ENCODE results near the gene EPYC. TPM values are rescaled to one million over a fixed set of nuclear protein-coding genes. Genes with fewer than 3 reads are reported as not detected.
"Not testable (repeated sequence)": the region's sequence is repeated elsewhere in the genome, so short reads cannot be mapped to it uniquely, and the experiment has no call there.

Gene EPYC
- total RNA-seq, 1 donor from 2014 or later = not detected

DNA sequence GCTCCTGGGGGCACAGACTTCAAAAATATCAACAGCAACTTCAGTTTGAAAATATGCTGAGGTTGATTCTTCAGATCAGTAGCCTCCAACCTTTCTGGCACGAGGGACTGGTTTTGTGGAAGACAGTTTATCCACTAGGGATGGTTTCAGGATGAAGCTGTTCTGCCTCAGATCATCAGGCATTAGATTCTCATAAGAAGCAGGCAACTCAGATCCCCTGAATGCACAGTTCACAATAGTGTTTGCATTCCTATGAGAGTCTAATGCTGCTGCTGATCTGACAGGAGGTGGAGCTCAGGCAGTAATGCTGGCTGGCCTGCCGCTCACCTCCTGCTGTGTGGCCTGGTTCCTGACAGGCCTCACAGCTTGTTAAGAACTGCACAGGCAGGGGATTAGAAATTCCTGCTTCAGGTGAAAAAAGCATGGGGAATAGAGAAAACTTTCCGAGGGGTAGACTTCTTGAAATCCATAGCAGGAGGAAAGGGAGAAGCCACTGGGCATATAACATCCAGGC lies 12.8 kb downstream of the EPYC start:
- no peak for DNase-seq (ENCODE audit: low read depth in 2 of 2)

DNA sequence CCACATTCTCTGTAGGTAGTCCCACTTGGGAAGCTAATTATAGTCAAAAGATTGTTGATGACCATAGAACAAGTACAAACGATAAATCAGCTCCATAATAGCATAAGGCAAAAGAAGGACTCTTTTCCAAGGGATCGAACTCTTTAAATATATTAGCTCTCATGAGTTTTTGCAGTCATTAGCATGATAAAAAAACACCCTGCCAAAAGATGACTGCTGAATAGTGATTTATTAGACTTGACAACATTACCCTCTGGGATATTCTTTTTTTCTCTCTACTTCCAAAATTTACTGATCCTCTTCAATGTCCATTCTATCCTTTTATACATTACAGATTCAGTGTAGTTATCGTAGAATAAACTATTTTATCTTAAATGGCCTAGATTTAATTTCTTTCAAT lies 14.2 kb downstream of the EPYC start:
- no peak for DNase-seq (ENCODE audit: low read depth in 2 of 2)

DNA sequence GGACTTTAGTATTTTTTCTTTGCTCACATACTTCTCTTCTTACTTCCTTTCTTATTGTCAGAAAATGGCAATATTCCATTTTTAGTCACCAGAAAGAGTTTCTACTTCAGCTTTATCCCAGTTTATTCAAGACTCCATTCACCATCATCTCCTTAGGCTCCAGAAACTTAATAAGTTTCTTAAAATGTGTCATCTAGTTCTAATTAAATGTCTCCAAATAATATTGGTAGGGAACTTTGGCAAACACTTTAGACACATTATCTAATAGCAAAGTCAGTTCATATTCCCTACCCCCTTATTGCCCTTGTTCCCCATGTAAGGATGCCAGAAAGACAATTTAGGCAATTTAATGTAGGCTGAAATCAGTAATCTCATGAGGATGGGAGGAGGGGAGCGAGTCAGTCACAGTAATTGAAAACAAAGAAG lies 15.1 kb downstream of the EPYC start:
- DNase-seq (ENCODE audit: low read depth in 2 of 2) = no peak

DNA sequence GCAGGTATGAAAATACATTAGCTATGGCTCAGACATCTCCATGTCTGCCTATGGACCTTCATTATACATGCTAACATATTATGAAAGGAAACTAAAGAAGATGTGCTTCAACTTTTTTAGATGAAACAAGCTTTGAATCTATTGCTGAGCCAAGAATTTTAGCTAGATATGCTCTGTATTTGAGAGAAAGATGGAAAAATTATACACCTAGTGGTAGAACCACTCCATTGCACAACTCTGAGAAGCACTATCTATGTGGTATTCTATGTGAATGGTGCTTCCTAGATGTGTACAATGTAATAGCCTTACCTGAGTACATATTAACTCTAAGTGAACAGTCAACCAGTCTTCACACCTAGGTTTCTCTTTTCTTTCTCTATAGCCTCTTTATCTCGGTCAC lies 17.3 kb downstream of the EPYC start:
- DNase-seq (ENCODE audit: low read depth in 2 of 2) = no peak

DNA sequence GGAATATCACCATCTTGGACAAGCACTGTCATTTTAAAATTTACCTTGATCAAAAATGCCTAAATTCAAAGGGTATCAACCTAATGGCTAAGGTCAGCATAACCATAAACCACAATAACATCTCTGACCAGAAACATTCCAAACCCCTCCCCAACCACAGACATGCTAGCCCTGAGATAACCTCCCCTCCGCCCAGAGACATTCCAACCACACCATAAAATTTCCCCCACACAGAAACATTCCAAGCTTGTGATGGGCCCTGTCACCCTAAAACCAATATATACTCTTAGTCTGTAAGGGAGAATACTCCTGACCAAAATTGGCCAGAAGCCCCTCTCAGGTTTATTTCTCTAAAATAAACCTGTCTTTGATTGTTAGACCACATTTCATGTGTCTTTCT lies 17.7 kb downstream of the EPYC start:
- no peak for DNase-seq (ENCODE audit: low read depth in 2 of 2)

DNA sequence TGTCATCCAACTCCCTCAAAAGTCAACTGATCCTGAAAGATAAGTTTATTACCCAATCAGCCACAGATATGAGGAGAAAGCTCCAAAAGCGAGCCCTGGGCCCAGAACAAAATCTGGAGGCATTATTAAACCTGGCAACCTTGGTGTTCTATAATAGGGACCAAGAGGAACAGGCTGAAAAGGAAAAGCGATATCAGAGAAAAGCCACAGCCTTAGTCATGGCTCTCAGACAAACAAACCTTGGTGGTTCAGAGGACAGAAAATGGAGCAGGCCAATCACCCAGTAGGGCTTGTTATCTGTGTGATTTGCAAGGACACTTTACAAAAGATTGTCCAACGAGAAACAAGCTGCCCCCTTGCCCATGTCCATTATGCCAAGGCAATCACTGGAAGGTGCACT lies 19.4 kb downstream of the EPYC start:
- DNase-seq (ENCODE audit: low read depth in 2 of 2) = not testable (repeated sequence)

DNA sequence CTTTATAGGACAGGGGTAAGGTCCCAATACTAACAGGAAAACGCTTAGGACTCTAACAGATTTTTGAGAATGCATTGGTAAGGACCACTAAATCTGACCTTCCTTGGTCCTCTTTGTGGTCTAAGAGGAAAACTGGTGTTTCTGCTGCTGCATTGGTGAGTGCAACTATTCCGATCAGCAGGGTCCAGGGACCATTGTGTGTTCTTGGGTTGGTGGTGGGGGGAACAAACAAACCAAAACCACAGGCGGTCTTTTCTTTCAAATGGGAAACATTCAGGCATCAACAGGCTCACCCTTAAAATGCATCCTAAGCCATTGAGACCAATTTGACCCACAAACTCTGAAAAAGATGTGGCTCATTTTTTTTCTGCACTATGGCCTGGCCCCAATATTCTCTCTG lies 20.7 kb downstream of the EPYC start:
- no peak for DNase-seq (ENCODE audit: low read depth in 2 of 2)

DNA sequence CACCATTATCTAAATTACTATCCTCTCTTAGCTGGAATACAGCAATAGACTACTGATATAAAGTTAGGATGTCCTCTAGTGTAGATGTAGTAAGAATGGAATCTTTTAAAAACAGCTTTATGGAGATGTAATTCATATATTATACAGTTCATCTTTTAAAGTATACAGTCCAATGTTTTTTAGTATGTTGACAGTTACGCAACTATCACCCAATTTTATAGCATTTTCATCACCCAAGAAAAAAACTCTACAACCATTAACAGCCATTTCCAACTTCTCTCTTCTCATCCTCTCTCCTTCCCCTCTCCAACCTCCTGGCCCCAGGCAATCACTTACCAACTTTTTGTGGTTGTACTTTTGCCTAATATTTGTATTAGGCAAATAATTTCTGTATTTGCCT lies 22.6 kb downstream of the EPYC start:
- no peak for DNase-seq (ENCODE audit: low read depth in 2 of 2)

DNA sequence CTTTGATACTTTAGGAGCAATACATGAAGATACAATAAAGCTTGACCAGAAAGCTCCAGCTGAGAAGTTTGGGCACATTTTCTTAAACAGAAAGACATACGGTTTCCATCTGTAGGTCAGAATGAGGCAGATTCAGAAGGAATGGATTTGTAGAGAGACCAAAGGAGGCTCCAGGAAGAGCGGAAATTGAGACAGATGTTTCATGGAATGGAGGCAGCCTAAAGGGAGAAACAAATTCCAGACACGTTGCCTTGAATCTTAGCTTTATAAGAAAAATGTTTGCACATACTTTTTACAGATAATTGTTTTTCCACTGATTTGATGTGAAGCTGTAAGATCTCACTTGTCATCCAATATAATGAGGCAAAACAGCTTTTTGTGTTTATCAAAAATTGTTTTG lies 24.8 kb downstream of the EPYC start:
- no peak for DNase-seq (ENCODE audit: low read depth in 2 of 2)

DNA sequence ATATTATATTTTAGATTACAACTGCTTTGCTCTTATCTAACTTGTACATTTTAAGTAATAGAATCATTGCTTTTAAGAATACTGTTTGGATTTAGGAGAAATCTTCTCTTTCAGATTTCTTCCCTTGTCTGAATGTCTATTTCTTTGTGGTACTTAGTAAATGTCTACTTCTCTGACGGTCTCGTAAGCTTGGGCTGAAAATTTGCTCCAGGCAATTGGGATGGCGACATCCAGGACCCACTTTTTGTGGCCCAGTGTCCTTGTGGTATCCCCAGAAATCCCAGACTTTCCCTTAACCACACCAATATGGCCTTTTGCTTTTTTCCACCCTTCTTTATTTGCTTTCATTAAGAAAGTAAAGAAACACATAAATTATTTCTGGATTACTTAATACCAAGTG lies 25.8 kb downstream of the EPYC start:
- no peak for DNase-seq (ENCODE audit: low read depth in 2 of 2)

DNA sequence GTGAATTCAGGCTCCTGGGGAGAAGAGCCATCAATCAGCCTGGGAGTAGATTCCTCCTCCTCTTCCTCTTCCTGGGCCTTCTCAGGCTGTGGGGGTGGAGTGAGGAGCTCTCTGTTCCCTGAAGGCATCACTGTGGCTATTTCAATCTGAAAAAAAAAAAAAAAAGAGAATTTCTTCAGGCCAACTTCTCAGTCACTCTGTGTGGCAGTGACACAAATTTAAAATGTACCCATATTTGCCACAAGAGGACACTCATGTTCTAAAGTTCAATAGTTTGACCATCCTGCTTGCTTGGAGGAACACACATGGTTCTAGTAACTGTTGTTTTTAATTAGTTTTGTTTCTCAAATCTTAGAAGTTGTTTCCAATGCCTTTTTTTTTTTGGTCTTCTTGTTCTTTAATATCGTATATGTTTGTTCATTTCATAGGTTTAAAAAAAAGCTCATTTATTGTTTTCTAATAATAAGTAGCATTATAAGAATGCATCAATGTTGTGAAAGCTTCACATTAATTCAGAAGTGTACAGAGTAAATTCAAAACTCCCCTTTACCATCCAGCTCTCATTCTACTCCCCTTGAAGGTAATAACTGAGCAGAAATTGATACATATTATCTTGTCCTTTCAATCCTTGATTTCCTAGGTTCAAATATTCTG lies 26.5 kb downstream of the EPYC start:
- DNase-seq (ENCODE audit: low read depth in 2 of 2) = peak in 1 of 2 donors; percentile 49

DNA sequence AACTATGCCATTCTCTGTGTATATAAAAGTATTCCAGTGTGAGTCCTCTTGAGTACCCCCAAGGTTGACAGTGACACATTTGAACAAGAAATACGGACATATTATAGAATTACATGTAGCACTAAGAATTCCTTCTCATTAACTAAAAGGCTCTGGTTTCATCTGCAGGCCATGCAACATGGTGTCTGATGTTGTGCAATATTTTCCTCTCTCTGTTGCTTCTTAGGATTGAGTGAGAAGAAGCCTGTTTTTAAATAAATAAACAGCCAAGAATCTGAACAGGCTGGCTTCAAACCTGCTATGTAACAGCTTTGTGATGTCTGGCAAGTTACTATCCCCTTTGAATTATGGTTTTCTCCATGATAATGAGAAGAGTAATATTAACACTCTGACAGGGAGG lies 27.5 kb downstream of the EPYC start:
- no peak for DNase-seq (ENCODE audit: low read depth in 2 of 2)

DNA sequence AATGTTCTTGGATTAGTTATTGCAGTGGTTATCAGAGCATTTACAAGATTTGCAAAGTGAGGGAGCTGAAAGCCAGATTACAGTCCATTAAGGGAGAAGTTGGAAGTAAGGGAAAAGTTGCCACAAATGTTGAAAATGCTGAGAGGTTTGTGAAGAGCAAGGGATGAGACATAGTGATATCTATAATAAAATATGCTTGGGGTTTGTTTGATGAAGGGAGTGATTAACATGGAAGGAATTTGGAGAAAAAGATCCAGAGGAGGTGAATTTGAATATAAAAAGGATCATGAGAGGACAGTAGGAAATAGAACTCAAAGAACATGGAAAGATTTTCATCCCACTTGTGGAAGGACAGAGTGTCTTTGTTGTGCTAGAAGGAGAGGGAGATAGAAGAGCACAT lies 30.5 kb downstream of the EPYC start:
- DNase-seq (ENCODE audit: low read depth in 2 of 2) = no peak

DNA sequence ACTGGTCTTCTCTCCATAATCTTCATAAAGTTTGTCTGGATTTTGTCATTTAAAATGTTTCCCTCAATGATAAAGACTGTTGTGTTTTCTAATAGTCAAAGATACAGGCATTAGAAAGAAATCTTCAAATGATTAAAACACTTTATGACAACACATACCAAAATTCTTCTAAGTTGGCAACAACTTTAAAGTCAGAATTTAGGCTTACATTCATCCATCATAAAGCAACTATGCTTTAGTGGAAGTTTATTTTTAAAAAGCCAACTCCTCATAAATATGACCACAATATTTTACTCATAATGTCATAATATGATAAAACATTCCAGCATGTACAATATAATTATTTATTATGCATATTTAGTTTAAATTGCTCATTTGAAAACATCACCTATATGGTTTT lies 32.5 kb downstream of the EPYC start:
- no peak for DNase-seq (ENCODE audit: low read depth in 2 of 2)

DNA sequence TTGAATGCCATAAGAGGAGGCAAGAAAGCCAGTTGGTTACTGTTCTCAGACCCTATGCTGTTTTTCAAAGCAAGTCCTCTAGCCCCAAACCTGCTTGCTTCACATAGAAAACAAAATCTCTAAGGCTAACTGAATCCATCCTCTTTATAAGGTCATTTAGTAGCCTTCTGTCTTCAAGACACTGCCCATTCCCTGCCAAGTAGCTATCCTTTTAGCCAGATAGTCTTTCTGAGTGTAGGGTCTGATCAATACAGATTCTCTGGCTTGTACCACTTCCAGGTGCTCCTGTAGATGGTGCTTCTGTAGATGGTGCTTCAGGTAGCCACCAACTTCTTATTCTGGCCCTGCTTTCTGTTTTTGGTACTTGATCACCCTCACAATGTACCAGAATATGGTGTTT lies 33.9 kb downstream of the EPYC start:
- no peak for DNase-seq (ENCODE audit: low read depth in 2 of 2)

DNA sequence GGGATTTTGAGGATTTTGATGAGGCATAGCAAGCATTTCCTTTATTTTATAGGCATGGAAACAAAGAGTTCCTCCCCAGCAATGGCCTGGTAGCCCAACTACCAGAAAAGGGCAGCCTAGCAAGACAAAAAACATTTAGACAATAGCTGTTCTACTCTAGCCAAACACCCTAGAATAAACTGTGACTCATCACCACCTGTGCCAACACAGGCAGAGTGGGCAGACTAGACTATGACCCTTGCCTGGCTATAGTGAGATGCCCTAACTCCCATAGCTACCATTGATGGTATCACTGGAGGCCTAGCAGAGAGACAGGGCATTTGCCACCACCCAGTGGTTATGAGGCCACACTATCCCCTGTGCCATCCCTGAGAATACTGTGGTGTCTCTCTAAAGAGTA lies 34.3 kb downstream of the EPYC start:
- DNase-seq (ENCODE audit: low read depth in 2 of 2) = peak in 1 of 2 donors; percentile 62

DNA sequence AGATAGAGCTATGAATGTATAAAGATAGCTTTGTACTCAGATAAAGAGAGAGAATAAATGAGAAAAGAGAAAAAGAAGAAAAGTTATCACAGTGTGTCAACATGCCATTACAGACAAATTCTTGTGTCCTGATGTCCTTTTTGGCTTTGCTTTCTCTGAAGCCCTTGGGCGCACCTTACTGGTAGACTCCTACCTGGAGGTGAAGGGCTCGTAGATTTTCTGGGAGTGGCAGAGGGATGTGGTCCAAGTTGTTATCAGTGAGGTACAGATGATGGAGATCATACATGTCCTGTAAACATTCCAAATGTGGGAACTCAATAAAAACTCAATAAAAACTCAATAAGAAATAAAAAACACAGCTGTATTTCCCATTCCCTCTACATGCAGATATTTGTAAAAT lies 34.9 kb downstream of the EPYC start:
- DNase-seq (ENCODE audit: low read depth in 2 of 2) = no peak

DNA sequence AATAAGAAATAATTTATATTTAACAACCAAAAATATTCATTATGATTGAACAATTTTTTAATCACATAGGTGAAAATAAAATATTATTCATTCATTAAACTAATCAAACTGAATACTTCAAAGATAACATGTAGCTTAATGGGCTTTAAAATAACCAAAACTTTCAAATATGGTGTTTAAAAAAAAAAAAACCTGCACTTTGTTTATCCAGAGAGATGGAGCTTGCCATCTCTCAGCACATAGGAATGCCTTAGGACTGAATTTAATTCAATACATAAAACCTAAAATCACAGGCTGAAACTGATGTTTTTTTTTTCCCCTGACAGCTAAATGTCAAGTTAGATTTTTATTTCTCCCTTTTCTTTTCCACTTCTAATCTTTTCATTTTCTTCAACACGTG lies 35.4 kb downstream of the EPYC start:
- DNase-seq (ENCODE audit: low read depth in 2 of 2) = no peak

DNA sequence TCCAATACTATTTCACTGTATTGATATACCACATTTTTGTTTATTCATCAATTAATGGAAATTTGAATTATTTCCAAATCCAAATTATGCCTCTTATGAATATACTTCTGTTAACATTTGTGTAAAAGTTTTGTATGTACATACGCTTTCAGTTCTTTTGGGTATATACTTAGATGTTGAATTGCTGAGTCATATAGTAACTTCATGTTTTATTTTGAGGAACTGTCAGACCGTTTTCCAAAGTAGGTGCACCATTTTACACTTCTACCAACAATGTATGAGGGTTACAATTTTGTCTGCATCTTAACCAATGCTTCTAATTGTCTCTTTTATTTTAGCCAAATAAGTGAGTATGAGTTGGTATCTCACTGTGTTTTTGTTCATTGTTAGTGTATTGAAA lies 39.6 kb downstream of the EPYC start:
- no peak for DNase-seq (ENCODE audit: low read depth in 2 of 2)

DNA sequence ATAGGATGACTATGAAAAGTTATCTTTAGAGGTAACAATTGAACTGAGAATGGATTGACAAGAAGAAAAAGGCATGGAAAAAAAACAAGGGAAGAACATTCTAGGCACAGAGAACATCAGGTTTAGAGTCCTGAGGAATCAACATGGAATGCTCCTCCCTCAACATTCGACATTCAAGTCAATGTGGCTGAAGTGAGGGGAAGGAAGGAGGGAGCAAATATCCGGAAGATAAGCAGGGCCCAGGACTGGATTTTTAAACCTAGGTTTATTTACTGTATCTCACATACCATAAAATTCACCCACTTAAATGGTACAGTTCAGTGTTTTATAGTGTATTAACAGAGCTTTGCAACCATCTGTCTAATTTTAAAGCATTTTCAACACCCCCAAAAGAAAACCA lies 40.2 kb downstream of the EPYC start:
- no peak for DNase-seq (ENCODE audit: low read depth in 2 of 2)

DNA sequence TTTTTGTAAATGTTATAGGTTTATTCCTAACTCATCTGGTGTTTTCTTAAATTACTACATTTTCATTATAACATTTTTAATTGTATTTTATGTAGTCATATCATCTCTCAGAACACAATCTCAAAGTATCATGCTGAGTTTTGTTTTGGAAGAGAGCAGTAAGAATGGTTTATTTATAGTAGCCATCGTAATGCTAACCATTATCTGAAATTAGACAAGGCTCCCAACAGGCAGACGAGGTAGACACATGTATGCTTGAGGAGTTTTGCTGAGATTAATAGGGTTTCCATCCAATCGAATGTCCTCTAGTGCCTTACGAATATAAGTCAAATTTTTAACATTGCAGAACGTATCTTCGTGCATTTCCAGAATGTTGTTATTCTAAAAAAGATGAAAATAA lies 40.8 kb downstream of the EPYC start:
- no peak for DNase-seq (ENCODE audit: low read depth in 2 of 2)

DNA sequence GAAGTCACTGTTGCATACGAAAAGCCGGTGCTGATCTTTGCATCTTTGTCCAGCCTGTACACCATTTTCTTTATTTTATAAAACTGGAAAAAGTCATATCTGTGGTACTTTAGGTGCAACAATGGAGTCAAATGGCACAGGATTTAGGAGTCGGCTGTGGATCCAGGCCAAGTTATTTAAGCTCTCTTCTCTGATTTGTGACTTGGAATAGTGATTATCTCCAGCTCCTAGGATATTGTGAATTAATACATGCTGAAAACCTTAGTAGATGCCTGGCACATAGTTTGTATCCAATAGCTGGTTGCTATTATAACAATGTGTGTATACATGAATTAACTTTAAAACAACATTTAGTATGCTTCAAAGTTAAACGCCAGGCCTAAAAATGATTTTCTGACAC lies 43.6 kb downstream of the EPYC start:
- no peak for DNase-seq (ENCODE audit: low read depth in 2 of 2)

DNA sequence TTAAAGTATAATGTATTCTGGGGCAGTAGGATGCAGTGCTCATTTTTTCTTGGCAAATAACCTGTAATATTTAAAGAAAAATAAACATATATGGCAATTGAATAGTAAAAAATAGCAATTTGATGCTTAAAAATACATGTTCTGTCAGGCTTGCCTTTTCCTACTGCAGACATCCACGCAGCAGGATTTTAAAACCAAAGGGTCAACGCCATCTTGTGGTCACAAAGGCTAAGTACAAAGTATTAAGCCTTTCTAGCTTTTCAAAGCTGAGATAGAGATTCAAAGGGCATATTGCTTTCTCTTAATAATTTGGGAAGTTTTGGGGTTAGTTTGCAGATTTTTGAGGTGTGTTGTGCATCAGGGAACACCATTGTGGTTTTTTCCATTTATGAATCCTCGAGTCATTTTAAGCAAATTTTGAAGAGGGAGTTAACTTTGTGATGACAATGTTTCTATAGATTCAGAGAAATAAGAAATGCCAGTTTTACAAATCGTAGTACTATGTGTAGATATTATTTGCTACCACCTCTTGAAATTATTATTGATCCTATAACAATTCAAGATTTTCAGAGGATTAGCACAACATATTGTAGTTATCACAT lies 45.1 kb downstream of the EPYC start:
- DNase-seq (ENCODE audit: low read depth in 2 of 2) = peak; percentile 30 to 55

DNA sequence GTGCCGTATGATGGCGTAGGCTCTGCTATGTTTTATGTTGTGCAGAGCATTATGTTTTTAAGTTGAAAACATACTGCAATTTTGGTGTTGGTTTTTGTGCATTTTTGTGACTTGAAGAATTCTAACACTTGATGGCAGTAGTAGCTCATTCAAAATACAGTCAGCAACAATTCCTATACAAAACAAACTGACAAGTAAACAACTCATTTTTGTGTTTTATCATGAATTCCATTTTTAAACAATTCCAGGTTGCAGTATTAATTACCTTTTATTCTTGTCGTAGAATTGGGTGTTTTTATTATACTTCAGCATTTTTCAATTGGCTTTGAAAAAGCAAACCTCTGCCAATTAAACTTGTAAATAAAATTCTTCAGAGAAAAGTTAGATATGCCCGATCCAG lies 45.7 kb downstream of the EPYC start:
- peak in 1 of 2 donors; percentile 8 for DNase-seq (ENCODE audit: low read depth in 2 of 2)

Data from dermis microvascular lymphatic vessel endothelial cell (primary cell).